Caki2 (cell line): ENCODE measurements around the gene ADPRH. TPM values are rescaled to one million over a fixed set of nuclear protein-coding genes. Genes with fewer than 3 reads are reported as not detected.

ENCODE experiments used
- DNase-seq: peaks from one replicate; pipeline ENCODE4 v3.0.0-alpha.2; 2015; ENCODE audit warnings: low read depth
- in situ Hi-C: cut with HindIII; loops from 2 replicates; pipeline ENCODE4 v1.10.0; 2016; ENCODE audit warnings: low sequenced_read_pairs, low pct_unique_long_range_greater_than_20kb, mixed read lengths
- total RNA-seq: library from RNA; depleted of rRNA; stranded (reverse); fragments of >200 nt; shearing (Covaris generic); gene quantifications from 2 replicates; pipeline ENCODE4 v1.2.3, GENCODE V29; 2014; ENCODE audit warnings: low replicate concordance; rRNA removed

ADPRH gene
- total RNA-seq, 1 experiment from 2014 or later: 1.7 TPM

DNA sequence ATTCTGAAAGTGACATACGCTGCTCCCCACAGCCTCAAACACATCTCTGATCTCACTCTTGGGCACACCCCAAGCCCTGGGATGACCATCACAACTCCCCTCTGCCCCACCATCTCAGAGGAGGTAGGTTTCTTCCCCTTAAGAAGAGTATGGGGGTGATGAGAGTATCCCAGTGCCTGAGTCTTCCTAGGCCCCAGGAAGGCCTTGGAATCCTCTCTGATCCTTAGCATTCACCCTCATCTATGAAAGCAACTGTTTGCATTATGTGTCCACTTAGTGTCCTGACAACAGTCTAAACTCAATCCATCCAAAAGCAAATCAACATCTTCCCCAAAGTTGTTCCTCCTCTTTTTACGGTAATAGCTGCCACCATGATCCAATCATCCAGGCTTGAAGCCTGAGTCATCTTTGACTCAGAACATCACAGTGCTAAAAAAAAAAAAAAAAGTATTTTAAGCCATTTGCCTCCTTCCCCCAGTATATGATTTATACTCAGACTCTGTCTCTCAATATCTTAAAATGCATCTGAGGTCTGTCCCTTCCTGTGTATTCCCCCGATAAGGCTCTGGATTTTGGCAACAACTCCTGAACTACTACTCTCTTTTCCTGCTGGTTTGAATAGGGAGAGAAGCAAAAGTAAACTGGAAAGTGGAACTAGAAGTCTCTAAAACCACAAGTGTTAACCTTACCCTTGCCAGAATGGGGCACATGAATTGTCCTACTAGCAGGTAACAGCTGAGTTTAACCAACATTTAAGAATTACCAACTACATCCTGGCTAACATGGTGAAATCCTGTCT lies 58.6 kb downstream of the ADPRH start:
- peak; percentile 84 for DNase-seq

More for the DNA sequence above, 58.6 kb downstream of the ADPRH start:
- in situ Hi-C loops: no loop called here

Other genes with a start within 250 kb of the ADPRH start
- 41.5 and 91.3 TPM in 2 replicates for gene TMEM39A, start 115.9 kb upstream of the ADPRH start, total RNA-seq
- 2.1 and 16.1 TPM in 2 replicates for gene POGLUT1, start 110.5 kb upstream of the ADPRH start, total RNA-seq
- gene TIMMDC1, start 80.9 kb upstream of the ADPRH start, total RNA-seq: 22.9 and 55.5 TPM in 2 replicates
- gene CD80, start 19.9 kb upstream of the ADPRH start, total RNA-seq: not detected in 2 replicates
- 10.6 and 17.7 TPM in 2 replicates for gene PLA1A, start 18.4 kb downstream of the ADPRH start, total RNA-seq
- not detected in 2 replicates for gene POPDC2, start 81.1 kb downstream of the ADPRH start, total RNA-seq
- gene COX17, start 97.9 kb downstream of the ADPRH start, total RNA-seq: 8.6 and 22.3 TPM in 2 replicates
- 0.17 and 4.5 TPM in 2 replicates for gene CFAP91, start 123.5 kb downstream of the ADPRH start, total RNA-seq
- not detected in 2 replicates for gene NR1I2, start 202.6 kb downstream of the ADPRH start, total RNA-seq